Measurements from ENCODE around the gene SPTBN5. TPM values are rescaled to one million over a fixed set of nuclear protein-coding genes. Genes with fewer than 3 reads are reported as not detected.

The SPTBN5 gene
- 0.63 TPM for total RNA-seq

GRCh38 chr15:41893422-41894250, at the start of gene SPTBN5:
Gene SPTBN5, minus strand, starts transcription at chr15:41894053. Its CDS starts 556 bp downstream, at chr15:41893497.

GRCh38 chr15:41838400-41838897, 55.4 kb downstream of the SPTBN5 start, which contains the start of gene PLA2G4B:
Gene PLA2G4B, plus strand, starts transcription at chr15:41838847. Its CDS starts 67 bp downstream, at chr15:41838914.

GRCh38 chr15:41827880-41828806, 65.7 kb downstream of the SPTBN5 start, which contains the start of gene JMJD7:
Gene JMJD7, plus strand, starts transcription at chr15:41828092. Its CDS starts 33 bp downstream, at chr15:41828125.

Small RNAs within 50 kb of the gene (small RNA-seq; reads per million reads assigned to genes)
- gene JMJD7-PLA2G4B (ENCODE audit: low replicate concordance), result not detected
- not detected for gene MIR4310 (ENCODE audit: low replicate concordance)
- gene RNA5SP393 (ENCODE audit: low replicate concordance), result not detected

Other genes starting within 250 kb of the SPTBN5 start
- 111 TPM for gene MGA, start 233.6 kb downstream of the SPTBN5 start, total RNA-seq
- gene MAPKBP1, start 119.6 kb downstream of the SPTBN5 start, total RNA-seq, result 102 TPM
- 0.63 TPM for gene JMJD7, start 66.0 kb downstream of the SPTBN5 start, total RNA-seq
- 14.4 TPM for gene PLA2G4B, start 55.2 kb downstream of the SPTBN5 start, total RNA-seq
- gene EHD4, start 78.5 kb upstream of the SPTBN5 start, total RNA-seq, result 1.9 TPM
- gene PLA2G4E, start 127.0 kb upstream of the SPTBN5 start, total RNA-seq, result not detected
- not detected for gene PLA2G4D, start 200.5 kb upstream of the SPTBN5 start, total RNA-seq